HCT116 (cell line): Measurements from ENCODE around the gene PTPRCAP. TPM values are rescaled to one million over a fixed set of nuclear protein-coding genes. Genes with fewer than 3 reads are reported as not detected.

Experiments used
- ATAC-seq: fragments of 200-7000 bp; cut with Tn5 transposase; 2 replicates; pipeline ENCODE4 v1.9.1; 2020; ENCODE audit warnings: mild to moderate bottlenecking, moderate library complexity
- BruUV-seq: library from RNA; stranded (reverse); fragments of 400-500 nt; replicated peaks from 2 replicates; lab custom pipeline; 2021; lab: Mats Ljungman, UMichigan
- CTCF ChIA-PET: fragments of 300-600 bp; sonication (Branson Sonifier 250); formaldehyde crosslinking; loops from one replicate; lab custom pipeline; 2021; ENCODE audit warnings: antibody characterized with exemption; lab: Charles Lee
- POLR2A ChIA-PET: fragments of 300-600, 350-600 bp; sonication (Branson Sonifier 250); formaldehyde crosslinking; loops from one replicate; lab custom pipeline; 2021; ENCODE audit warnings: antibody characterized with exemption; lab: Charles Lee
- RAD21 ChIA-PET, 2 experiments: fragments of 300-600 bp; sonication (Branson Sonifier 250); formaldehyde crosslinking; loops; one replicate each; lab custom pipeline; 2023; ENCODE audit warnings: low total read pairs in 2 of 2; ENCODE audit not compliant: uncharacterized antibody in 2 of 2, unreplicated experiment in 2 of 2, low non-redundant PET in 1 of 2; lab: Charles Lee
- DNase-seq: peaks from one replicate; pipeline ENCODE4 v3.0.0-alpha.2; 2010; ENCODE audit warnings: low read depth, low spot score
- H2AFZ ChIP-seq: fragments of 200-600 bp; shearing (Covaris generic), sonication (generic); 2 replicates; pipeline ENCODE4 v1.6.1; 2017; ENCODE audit warnings: low read depth, mixed run types, mixed read lengths, antibody characterized with exemption, low read length; ENCODE audit not compliant: poor library complexity, severe bottlenecking
- H3K27ac ChIP-seq: 2 replicates; pipeline ENCODE4 v1.5.1; 2012; ENCODE audit warnings: low read depth, low read length
- H3K27me3 ChIP-seq: fragments of 200-600 bp; sonication (generic); 2 replicates; pipeline ENCODE4 v1.6.1; 2016; ENCODE audit warnings: mixed run types, low read length, mixed read lengths; ENCODE audit not compliant: insufficient read depth
- H3K36me3 ChIP-seq, 2 experiments: fragments of 200-500 bp in 1 of 2; fragments of 200-600 bp in 1 of 2; sonication (Bioruptor generic) in 1 of 2; sonication (generic) in 1 of 2; 2 replicates each; pipeline versions ENCODE4 v1.5.1 to v1.6.1; 2014 to 2016; ENCODE audit warnings: low read length in 2 of 2, inconsistent platforms in 1 of 2, mixed read lengths in 1 of 2, mixed run types in 1 of 2; ENCODE audit not compliant: insufficient read depth in 2 of 2, control insufficient read depth in 1 of 2
- H3K4me1 ChIP-seq, 2 experiments: fragments of 200-600 bp in 1 of 2; sonication (generic) in 1 of 2; 2 replicates each; pipeline versions ENCODE4 v1.5.1 to v1.6.1; 2012 to 2017; ENCODE audit warnings: low read length in 2 of 2, inconsistent platforms in 1 of 2, mild to moderate bottlenecking in 1 of 2, mixed read lengths in 1 of 2, mixed run types in 1 of 2, moderate library complexity in 1 of 2; ENCODE audit not compliant: insufficient read depth in 2 of 2, control insufficient read depth in 1 of 2
- H3K4me2 ChIP-seq: fragments of 200-600 bp; sonication (generic); 2 replicates; pipeline ENCODE4 v1.6.1; 2017; ENCODE audit warnings: mixed run types, low read length, mixed read lengths
- H3K4me3 ChIP-seq, 2 experiments: fragments of 200-600 bp in 1 of 2; sonication (generic) in 1 of 2; replicated peaks in 1 of 2; 2 replicates each; pipeline ENCODE4 v1.5.1; 2011 to 2016; ENCODE audit warnings: low read length in 2 of 2, control low read depth in 1 of 2, low read depth in 1 of 2, mild to moderate bottlenecking in 1 of 2, mixed read lengths in 1 of 2, mixed run types in 1 of 2
- H3K79me2 ChIP-seq: fragments of 200-600 bp; sonication (generic); 2 replicates; pipeline ENCODE4 v1.6.1; 2017; ENCODE audit warnings: mild to moderate bottlenecking, mixed run types, low read length, moderate library complexity, mixed read lengths; ENCODE audit not compliant: insufficient read depth
- H3K9ac ChIP-seq: fragments of 200-600 bp; sonication (generic); 2 replicates; pipeline ENCODE4 v1.6.1; 2016; ENCODE audit warnings: low read length, mixed read lengths
- H3K9me2 ChIP-seq: fragments of 200-600 bp; sonication (generic), shearing (Covaris generic); 2 replicates; pipeline ENCODE4 v1.6.1; 2017; ENCODE audit warnings: mixed run types, mild to moderate bottlenecking, moderate library complexity; ENCODE audit not compliant: insufficient read depth
- H3K9me3 ChIP-seq, 2 experiments: fragments of 200-500 bp in 1 of 2; fragments of 200-600 bp in 1 of 2; sonication (Bioruptor generic) in 1 of 2; sonication (generic) in 1 of 2; 2 replicates each; pipeline ENCODE4 v1.6.1; 2014 to 2017; ENCODE audit warnings: low read length in 2 of 2, mixed read lengths in 2 of 2, inconsistent platforms in 1 of 2, low read depth in 1 of 2, mild to moderate bottlenecking in 1 of 2, mixed run types in 1 of 2, moderate library complexity in 1 of 2; ENCODE audit not compliant: control insufficient read depth in 1 of 2, insufficient read depth in 1 of 2
- H4K20me1 ChIP-seq: fragments of 200-600 bp; sonication (generic), shearing (Covaris generic); 2 replicates; pipeline ENCODE4 v1.6.1; 2017; ENCODE audit warnings: mixed run types, mild to moderate bottlenecking, moderate library complexity; ENCODE audit not compliant: insufficient read depth
- CBX3 ChIP-seq: IDR thresholded peaks from 2 replicates; pipeline ENCODE4 v1.6.1; 2012; ENCODE audit warnings: low read depth
- CTCF ChIP-seq, 3 experiments: fragments of 200-600 bp in 1 of 3; sonication (generic) in 1 of 3; IDR thresholded peaks in 2 of 3; conservative IDR thresholded peaks in 1 of 3; 2 replicates each; pipeline ENCODE4 v1.5.1; 2012 to 2017; ENCODE audit warnings: low read depth in 2 of 3, low read length in 2 of 3, antibody characterized with exemption in 1 of 3, borderline replicate concordance in 1 of 3, control low read depth in 1 of 3, mild to moderate bottlenecking in 1 of 3, mixed read lengths in 1 of 3, mixed run types in 1 of 3, moderate library complexity in 1 of 3; ENCODE audit not compliant: insufficient read depth in 1 of 3
- EZH2phosphoT487 ChIP-seq: fragments of 200-600 bp; IDR thresholded peaks from 2 replicates; pipeline ENCODE4 v1.6.1; 2018; ENCODE audit warnings: antibody characterized with exemption, borderline replicate concordance
- MAX ChIP-seq: IDR thresholded peaks from 2 replicates; pipeline ENCODE4 v1.6.1; 2012
- POLR2AphosphoS5 ChIP-seq: IDR thresholded peaks from 2 replicates; pipeline ENCODE4 v1.6.1; 2011; ENCODE audit warnings: mild to moderate bottlenecking, low read depth, low read length, moderate library complexity
- SP1 ChIP-seq: IDR thresholded peaks from 2 replicates; pipeline ENCODE4 v1.6.1; 2012; ENCODE audit warnings: low read depth
- YY1 ChIP-seq: IDR thresholded peaks from 2 replicates; pipeline ENCODE4 v1.6.1; 2011; ENCODE audit warnings: low read length, low read depth, moderate library complexity, mild to moderate bottlenecking; ENCODE audit not compliant: insufficient replicate concordance; ENCODE audit errors: extremely low read depth
- intact Hi-C: fragments of 100-400 bp; cut with micrococcal nuclease; formaldehyde crosslinking; loops from 2 replicates; pipeline ENCODE4 v1.10.0; 2022
- total RNA-seq: library from RNA; stranded (reverse); gene quantifications from one replicate; pipeline ENCODE4 v1.2.1, GENCODE V29; 2021; ENCODE audit not compliant: unreplicated experiment
- TF ChIP-seq, protein P1 (sequence below): IDR thresholded peaks from 2 replicates; pipeline ENCODE4 v1.6.1; 2011; ENCODE audit warnings: mild to moderate bottlenecking, low read length, moderate library complexity; ENCODE audit not compliant: insufficient replicate concordance; ENCODE audit errors: extremely low read depth

The PTPRCAP gene
- total RNA-seq, 1 experiment from 2014 or later = 1.4 TPM

DNA sequence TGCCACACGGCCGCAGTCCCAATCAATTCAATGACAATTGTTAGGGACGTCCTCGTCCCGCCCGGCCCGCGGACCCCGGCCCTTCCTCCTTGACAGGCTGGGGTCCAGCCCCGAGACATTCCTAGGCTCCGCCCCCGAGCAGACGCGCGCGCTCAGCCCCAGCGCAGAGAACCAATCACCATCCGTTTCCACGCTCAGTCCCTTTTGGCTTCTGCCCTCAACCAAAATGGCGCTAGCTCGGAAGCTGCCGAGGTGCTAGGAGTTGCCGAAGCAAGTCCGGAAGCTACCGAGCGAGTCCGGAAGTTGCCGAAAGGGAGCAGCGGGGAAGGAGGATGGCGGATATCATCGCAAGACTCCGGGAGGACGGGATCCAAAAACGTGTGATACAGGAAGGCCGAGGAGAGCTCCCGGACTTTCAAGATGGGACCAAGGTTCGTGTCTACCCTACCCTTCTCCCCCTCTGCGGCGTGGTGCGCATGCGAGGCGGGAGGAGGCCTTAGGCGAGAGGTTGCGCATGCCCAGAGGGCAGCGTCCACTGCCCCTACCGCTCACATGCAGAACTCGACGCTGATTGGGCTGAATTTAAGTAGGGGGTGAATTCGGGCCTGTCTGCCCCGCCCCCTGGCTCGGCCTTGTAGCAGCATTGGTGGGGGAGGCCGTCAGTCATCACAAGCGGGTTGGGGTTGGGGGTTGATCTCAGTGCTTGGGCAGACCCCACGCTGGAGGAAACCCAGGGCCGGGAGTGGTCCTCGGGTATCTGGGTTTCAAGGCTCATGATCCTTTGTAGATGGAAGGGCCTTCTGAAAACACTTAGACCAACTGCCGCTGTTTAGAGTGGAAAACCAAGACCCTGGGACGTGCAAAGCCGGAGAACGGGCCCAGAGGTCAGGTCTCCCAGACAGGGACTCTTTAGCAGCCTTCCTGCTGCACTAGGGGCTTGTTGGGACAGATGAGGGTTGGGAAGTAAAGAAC, 45.6 kb upstream of the PTPRCAP start, which contains the start of gene AIP:
TSS of gene AIP (plus strand) at position 200 of the 972 bp plus-strand sequence. CDS start at position 333, 133 bp downstream.
- Histone ChIP-seq H3K79me2 (peaks cover 7% of the 10 kb centered on the region; the same call in 1 of the 2 replicates), H4K20me1 (no peaks in the 10 kb centered on the region), H3K27ac (peak within 1 kb of the TSS; percentile 46; the same call in 1 of the 2 replicates), H3K9ac (peak within 1 kb of the TSS; percentile 56), H3K4me1 (peaks cover 7 to 28% of the 10 kb centered on the region in 2 experiments; a peak in 3 of 4 replicates), H3K27me3 (no peaks in the 10 kb centered on the region), H3K9me3 (no peaks in the 10 kb centered on the region), H3K4me3 (peak within 1 kb of the TSS; percentile 51 to 61), H3K36me3 (no peaks in the 10 kb centered on the region), H3K4me2 (peak within 1 kb of the TSS; percentile 83), H3K9me2 (no peaks in the 10 kb centered on the region), H2AFZ (peak within 1 kb of the TSS; percentile 95)
- POLR2A ChIA-PET = interaction anchor here (1.0 kb wide), 1 partner anchor 14 kb away, joined by 9 read pairs; the partner anchor contains the start of gene TMEM134
- peak; percentile 98 for ATAC-seq
- intact Hi-C loops = no loop called here
- RAD21 ChIA-PET = interaction anchor here in 1 of 2 experiments (1.1 kb wide), 1 partner anchor 81 kb away, joined by 4 read pairs; the partner anchor contains the start of gene PPP1CA
- CTCF ChIA-PET = interaction anchor here (1.0 kb wide), 1 partner anchor 81 kb away, joined by 4 read pairs; the partner anchor contains the start of gene PPP1CA
- DNase-seq = peak; percentile 96
- TF ChIP-seq YY1 (peak; percentile 99), EZH2phosphoT487 (no peak), MAX (peak; percentile 100), POLR2AphosphoS5 (peak; percentile 62; the same call in 1 of the 2 replicates), CBX3 (peak; percentile 100), CTCF (IDR thresholded peaks at IDR 0.05 in 2 of 3, conservative IDR thresholded peaks at IDR 0.05 in 1 of 3; ENCODE audit: borderline replicate concordance in 1 of 3, insufficient read depth in 1 of 3, low read depth in 2 of 3, low read length in 2 of 3) (0 out of 6 replicates have a peak, but pooled peaks of 1 of the 3 experiments have one; percentile 11), SP1 (peak; percentile 77)
- TF ChIP-seq, protein P1, sequence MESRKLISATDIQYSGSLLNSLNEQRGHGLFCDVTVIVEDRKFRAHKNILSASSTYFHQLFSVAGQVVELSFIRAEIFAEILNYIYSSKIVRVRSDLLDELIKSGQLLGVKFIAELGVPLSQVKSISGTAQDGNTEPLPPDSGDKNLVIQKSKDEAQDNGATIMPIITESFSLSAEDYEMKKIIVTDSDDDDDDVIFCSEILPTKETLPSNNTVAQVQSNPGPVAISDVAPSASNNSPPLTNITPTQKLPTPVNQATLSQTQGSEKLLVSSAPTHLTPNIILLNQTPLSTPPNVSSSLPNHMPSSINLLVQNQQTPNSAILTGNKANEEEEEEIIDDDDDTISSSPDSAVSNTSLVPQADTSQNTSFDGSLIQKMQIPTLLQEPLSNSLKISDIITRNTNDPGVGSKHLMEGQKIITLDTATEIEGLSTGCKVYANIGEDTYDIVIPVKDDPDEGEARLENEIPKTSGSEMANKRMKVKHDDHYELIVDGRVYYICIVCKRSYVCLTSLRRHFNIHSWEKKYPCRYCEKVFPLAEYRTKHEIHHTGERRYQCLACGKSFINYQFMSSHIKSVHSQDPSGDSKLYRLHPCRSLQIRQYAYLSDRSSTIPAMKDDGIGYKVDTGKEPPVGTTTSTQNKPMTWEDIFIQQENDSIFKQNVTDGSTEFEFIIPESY = no peak
- TSS peak; percentile 82 for BruUV-seq
